ENCODE measurements around the gene ASTN2.

ASTN2 gene

DNA sequence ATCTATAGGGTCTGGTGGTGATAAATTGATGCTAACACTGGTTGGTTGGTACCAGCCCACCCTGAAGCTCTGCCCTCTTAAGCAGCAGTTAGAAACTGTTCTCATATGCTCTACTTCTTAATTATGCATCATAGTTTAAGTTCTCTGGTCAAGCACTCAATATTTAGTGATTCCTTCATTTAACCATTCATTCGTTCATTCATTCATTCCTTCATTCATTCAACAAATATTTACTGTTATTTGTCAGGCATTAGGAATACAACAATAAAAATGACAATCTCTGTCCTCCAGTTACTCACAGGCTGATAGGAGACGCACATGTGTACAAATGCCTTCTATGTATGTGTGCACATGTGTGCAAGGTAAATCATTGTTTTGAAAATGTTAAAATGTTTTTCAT is 673.1 kb downstream of the ASTN2 start:
- DNase-seq (ENCODE audit: low read depth), result no peak
- TF ChIP-seq, protein P1, sequence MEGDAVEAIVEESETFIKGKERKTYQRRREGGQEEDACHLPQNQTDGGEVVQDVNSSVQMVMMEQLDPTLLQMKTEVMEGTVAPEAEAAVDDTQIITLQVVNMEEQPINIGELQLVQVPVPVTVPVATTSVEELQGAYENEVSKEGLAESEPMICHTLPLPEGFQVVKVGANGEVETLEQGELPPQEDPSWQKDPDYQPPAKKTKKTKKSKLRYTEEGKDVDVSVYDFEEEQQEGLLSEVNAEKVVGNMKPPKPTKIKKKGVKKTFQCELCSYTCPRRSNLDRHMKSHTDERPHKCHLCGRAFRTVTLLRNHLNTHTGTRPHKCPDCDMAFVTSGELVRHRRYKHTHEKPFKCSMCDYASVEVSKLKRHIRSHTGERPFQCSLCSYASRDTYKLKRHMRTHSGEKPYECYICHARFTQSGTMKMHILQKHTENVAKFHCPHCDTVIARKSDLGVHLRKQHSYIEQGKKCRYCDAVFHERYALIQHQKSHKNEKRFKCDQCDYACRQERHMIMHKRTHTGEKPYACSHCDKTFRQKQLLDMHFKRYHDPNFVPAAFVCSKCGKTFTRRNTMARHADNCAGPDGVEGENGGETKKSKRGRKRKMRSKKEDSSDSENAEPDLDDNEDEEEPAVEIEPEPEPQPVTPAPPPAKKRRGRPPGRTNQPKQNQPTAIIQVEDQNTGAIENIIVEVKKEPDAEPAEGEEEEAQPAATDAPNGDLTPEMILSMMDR (conservative IDR thresholded peaks at IDR 0.05; ENCODE audit: low read depth, low read length), result no peak
- no peak overlapping the region for H3K4me3 ChIP-seq (ENCODE audit: low read length)

DNA sequence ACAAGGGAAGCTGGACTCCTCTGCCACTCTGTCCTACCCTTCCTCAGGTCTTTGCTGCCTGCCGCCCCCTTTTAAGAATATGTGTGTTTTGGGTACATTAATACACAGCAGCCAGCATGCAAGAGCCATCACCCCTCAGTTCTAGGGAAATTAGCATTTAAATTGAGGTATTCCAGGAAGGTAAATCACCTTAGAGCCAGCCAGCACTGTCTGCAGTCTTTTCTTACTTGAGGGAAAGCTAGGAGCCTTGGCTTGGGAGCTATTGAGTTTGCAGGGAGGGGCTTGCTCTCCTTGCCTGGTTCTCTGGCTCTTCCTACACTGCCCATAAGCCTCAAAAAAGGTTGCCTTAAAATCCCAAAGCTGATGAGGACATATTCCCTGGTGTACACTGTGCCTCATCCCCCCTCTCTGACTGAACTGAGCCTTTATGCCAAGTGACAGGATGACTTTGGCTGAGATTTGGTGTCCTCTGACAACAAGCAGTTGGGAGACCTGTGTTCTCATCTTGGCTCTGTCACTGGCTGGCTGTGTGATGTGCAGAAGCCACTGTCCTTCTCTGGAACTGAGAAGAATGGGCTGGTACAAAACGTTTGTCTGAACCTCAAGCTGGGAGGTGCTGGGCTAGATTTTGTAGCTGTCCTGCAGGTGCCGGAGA is 673.6 kb downstream of the ASTN2 start:
- H3K4me3 ChIP-seq (ENCODE audit: low read length), result no peak overlapping the region
- TF ChIP-seq, protein P1 (conservative IDR thresholded peaks at IDR 0.05; ENCODE audit: low read depth, low read length), result no peak
- DNase-seq (ENCODE audit: low read depth), result no peak

DNA sequence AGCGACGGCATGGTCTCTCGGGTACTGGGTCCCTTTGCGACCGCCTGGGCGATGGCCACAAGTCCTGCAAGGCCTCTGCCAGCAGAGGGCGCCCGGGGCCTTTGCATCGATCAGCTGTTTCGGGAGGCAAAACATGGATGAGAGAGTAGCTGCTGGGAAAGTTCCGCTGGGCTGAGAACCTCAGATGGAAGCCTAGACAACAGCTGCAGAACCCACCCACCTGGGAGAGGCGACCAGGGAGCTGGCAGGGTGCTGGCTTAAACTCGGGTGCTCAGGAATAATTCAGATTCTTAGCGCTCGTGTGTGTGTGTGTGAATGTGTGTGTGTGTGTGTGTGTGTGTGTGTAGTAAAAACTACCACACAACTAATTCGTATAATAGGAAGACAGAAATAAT is 677.7 kb downstream of the ASTN2 start:
- no peak overlapping the region for H3K4me3 ChIP-seq (ENCODE audit: low read length)
- TF ChIP-seq, protein P1 (conservative IDR thresholded peaks at IDR 0.05; ENCODE audit: low read depth, low read length), result peak; percentile 98
- DNase-seq (ENCODE audit: low read depth), result peak; percentile 17

DNA sequence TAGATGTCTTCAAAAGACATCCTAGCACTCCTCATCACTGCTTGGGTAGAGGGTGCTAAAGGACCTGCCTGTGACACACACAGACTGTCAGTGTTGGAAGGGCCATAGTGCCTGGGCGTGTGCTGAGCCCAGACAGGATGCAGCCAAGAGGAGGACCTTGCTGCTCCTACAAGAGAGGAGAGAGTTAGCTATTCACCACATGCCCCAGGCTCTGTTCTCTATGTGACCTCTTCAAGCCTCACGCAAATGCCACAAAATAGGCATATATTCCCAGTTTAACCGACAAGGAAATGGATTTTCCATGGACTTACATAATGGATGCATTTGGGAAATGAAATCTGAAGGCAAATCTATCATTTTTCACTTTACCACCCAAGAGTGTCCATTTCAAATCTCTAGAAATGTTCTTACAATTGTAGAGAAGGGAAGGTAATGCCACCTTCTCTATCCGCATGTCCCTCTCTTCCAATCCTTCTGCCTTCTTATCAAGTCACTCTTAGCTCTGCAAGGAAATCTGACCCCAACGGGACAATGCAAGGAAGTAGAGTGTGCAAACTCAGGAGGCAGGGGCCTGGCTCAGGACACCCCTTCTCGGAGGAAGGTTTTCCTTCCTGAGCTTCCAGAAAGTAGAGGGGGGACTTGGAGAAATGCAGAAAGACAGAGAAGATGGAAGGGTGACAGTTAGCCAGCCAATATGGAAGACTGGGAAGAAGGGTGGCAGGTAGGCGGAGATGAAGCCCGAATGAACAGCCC is 678.3 kb downstream of the ASTN2 start:
- no peak for DNase-seq (ENCODE audit: low read depth)
- no peak overlapping the region for H3K4me3 ChIP-seq (ENCODE audit: low read length)
- TF ChIP-seq, protein P1 (conservative IDR thresholded peaks at IDR 0.05; ENCODE audit: low read depth, low read length), result no peak

DNA sequence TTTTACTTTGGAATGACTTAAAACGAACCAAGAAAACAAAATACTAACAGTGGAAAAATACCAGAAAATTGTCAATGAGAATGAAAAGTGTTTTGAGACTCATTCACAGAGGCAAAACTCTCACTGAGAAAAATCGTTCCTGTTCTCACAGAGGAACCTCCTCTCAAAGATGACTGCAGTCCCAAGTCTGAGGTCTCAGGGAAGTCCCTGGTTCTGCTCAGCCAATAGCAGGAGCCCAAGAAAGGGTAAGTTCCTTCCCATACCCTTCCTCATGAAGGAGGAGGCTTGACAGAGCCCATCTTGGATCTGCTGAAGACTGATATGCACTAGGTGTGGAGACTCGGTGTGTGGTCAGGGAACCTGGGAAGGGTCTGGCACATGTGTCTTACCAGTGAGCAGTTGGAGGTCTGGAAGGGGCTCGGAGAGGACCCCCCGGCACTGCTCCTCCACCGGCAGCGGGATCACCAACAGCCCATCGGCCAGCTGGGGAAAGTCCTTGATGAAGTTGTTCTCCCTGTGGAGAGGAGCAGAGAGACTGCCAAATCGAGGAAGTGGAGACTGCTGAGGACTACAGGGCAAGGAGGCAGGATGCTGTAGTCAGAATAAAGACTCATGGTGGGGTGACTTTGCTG is 681.7 kb downstream of the ASTN2 start:
- TF ChIP-seq, protein P1 (conservative IDR thresholded peaks at IDR 0.05; ENCODE audit: low read depth, low read length), result no peak
- H3K4me3 ChIP-seq (ENCODE audit: low read length), result no peak overlapping the region
- DNase-seq (ENCODE audit: low read depth), result no peak

DNA sequence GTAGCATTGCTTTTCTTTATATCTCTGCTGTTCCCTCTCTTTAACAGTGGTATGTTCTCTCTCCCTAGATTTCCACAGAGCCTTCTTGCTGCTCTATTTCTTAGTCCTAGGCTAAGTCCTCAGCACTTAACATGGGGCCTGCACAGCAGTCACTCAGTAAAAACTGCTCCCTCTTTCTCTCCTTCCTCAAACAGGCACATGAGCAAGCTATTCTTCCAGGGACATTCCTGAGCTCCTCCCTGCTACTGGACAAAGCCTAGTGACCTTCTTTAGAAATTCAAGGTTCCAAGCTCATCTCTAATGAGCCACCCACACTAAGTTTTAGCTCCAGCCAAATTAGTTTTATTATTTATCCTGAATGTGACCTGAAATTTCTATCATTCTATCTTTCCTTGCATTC is 688.3 kb downstream of the ASTN2 start:
- DNase-seq (ENCODE audit: low read depth), result no peak
- H3K4me3 ChIP-seq (ENCODE audit: low read length), result no peak overlapping the region
- TF ChIP-seq, protein P1 (conservative IDR thresholded peaks at IDR 0.05; ENCODE audit: low read depth, low read length), result no peak

All from retinal pigment epithelial cell (primary cell).